IPS DF 4.7 (cell line): ENCODE results near the gene CHMP1B.
"Not testable (repeated sequence)": the region's sequence is repeated elsewhere in the genome, so short reads cannot be mapped to it uniquely, and the experiment has no call there.

ENCODE experiments used
- DNase-seq: peaks from one replicate; pipeline ENCODE4 v3.0.0-alpha.2; 2013; ENCODE audit warnings: low spot score; ENCODE audit errors: extremely low read depth

CHMP1B gene

DNA sequence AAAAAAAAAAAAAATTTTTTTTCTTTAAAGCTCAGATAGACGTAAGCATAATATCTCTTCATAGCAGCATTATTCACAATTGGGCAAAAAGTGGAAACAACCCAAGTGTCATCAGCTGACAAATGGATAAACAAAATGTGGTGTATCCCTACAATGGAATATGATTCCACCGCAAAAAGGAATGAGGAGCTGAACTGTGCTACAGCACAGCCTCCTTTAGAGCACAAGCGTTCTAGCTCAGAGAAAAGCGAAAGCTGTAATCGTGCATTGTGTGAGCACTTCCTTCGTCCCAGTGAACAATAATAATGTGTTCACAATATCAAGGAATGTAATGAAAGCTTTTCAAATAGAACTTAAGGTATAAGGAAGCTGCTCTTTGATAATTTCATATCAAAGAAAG, 11.7 kb upstream of the CHMP1B start:
- DNase-seq = no peak

DNA sequence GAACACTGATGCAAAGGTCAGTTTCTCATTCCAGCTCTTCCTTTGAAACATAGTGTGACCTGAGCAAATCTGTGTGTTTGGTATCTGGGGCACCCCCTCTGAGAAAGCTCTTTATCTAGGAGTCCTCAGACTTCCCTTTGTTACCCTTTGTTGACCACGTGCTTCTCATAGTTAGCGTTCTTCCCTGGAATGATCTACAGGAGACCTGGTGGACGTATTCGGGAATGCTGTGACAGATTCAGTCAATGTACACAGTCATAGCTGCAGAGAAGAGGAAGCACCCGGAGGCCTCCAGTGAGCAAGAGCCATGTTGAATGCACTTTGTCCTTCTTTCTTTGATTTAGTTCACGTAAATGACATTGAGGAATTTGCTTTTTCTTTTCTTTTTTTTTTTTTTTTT, 10.7 kb upstream of the CHMP1B start:
- no peak for DNase-seq

DNA sequence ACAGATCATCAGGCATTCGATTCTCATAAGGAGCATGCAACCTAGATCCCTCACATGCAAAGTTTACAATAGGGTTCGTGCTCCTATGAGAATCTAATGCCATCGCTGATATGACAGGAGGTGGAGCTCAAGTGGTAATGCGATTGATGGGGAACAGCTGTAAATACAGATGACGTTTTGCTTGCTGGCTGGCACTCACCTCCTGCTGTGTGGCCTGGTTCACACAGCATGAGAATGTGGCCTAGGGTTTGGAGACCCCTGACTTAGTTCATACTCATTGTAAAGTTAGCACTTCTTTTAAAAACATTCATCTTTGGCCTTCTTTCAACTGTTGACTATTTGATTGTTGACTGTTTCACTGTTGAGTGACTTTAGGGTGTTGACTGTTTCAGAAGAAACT, 8.7 kb upstream of the CHMP1B start:
- no peak for DNase-seq

DNA sequence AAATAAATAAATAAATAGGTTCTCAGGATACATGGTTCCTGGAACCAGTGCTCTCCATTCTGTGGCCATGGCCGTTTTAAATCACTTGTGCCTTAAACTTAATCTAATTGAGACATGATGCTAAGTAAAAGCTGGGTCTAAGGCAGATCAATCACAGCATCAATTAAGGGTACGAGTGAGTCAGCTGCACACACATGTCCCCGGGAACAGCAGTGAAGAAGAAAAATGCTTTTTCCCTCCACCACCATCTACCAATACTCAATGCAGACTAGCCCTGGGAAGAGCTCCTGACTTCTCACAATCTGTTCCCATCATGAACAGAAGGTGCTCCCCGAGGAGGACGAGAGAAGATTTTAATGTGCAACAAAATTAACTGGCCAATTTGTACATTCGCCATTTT, 6.8 kb upstream of the CHMP1B start:
- DNase-seq = no peak

GRCh38 chr18:11845654-11846053, 5.6 kb upstream of the CHMP1B start:
- no peak for DNase-seq

DNA sequence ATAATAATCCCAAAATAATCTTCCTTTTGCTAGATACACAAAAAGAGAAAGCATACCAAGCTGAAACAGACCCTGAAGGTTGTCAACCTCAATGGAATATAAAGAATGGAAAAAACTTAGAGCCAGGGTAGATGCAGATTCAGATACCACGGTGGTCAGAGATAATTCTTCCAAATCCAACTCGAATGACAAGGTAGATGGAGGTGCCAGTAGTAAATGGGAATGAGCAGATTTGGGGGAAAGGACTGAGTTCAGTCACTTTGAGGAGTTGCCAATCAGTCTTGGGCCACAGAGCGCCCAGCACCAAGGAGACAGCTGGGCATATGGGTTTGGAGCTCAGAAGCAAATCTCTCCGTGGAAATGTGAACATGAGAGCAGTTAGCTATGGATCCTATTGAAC, 3.4 kb upstream of the CHMP1B start:
- DNase-seq = no peak

GRCh38 chr18:11849279-11849678, 1.9 kb upstream of the CHMP1B start:
- no peak for DNase-seq

DNA sequence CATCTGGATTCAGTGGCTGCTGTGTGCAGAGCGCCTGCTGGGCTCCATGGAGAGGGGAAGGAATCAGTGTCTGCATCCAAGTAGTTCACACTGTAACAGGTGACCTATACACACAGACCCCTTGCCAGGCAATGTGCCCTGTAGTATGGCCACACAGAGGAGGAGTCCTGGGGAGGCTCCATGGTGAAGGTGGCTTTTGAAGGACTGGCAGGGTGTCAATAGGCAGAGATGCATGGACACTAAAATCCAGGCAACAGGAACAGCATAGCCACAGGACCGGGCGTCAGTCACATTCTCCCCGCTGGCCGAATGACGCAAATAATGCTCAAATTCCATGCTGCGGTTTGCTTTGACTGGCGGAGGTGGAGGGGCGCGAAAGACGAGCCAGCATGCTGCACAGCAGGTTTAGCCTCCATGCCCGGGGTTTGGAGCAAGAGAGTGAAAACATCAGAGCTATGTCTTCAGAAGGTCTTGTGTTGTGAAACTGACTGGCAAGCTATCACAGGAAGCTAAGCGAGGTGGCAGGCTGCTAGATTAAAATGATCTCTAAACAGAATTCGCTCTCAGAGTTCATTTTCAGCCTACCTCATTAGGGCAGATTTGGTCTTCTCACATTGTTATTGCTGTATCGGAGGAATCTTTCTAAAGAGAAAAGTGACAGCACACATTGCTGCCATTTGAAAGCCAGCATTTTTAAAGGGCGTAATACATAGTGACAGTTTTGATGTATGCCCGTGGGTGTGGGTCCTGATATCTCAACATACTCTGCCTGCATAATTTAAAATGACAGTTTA, 1.2 kb upstream of the CHMP1B start:
- DNase-seq = no peak

- no peak for DNase-seq
Observed at GRCh38 chr18:11850821-11851145, 430 bp upstream of the CHMP1B start.

DNA sequence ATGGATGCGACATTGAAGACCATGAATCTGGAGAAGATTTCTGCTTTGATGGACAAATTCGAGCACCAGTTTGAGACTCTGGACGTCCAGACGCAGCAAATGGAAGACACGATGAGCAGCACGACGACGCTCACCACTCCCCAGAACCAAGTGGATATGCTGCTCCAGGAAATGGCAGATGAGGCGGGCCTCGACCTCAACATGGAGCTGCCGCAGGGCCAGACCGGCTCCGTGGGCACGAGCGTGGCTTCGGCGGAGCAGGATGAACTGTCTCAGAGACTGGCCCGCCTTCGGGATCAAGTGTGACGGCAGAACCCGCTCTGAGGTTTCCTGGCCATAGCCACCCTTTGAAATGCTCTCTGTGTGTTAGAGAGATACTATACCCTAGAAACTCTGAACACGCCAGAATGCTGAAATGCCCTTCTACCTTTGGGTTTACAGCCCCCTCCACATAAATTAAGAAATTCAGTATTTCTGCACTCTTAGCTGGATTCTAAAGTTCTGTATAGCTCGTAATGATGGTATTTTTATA, 659 bp downstream of the CHMP1B start:
- no peak for DNase-seq

GRCh38 chr18:11854554-11854953, 3.3 kb downstream of the CHMP1B start:
- DNase-seq = not testable (repeated sequence)

GRCh38 chr18:11857177-11857887, 6.1 kb downstream of the CHMP1B start:
- no peak for DNase-seq

- no peak for DNase-seq
Observed at GRCh38 chr18:11859282-11859830, 8.1 kb downstream of the CHMP1B start.

DNA sequence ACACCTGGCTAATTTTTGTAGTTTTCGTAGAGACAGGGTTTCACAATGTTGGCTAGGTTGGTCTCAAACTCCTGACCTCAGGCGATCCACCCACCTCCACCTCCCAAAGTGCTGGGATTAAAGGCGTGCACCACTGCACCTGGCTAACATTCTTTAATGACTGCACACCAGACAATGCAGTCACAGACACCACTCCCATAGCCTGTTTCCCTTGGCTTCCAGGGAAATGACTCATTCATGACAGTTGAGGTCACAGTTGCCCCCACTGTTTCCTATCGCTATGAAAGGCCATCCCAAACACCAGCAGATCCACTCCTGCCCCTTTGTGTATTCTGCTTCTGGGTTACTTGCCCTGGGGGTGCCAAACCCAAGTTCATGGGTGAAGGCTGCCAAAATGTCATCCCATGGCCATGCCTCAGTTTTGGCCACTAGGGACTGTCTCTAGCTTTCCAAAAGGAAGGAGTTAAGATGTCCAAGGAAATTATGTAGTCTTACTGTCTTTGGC, 8.7 kb downstream of the CHMP1B start:
- DNase-seq = no peak

GRCh38 chr18:11860594-11861450, 9.6 kb downstream of the CHMP1B start:
- DNase-seq = no peak

GRCh38 chr18:11861583-11862288, 10.5 kb downstream of the CHMP1B start:
- no peak for DNase-seq

- no peak for DNase-seq
Observed at GRCh38 chr18:11862468-11863137, 11.4 kb downstream of the CHMP1B start.

DNA sequence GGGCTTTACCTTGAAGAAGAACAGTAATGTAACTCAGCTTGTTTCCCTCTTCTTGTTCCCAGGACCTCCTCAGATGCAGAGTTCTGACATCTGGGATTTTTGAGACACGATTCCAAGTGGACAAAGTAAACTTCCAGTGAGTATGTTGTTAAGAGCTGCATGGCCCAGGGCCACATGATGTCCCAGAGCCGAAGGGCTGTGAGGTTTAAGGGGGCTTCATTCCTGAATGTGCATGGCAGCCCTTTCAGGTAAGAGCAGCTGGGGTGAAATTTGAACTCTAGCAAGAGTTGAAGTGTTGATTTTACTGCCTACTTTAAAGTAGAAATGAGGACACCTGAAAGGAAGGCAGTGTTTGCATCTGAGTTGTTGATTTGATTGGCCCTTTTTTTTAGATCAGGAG, 13.3 kb downstream of the CHMP1B start:
- no peak for DNase-seq

DNA sequence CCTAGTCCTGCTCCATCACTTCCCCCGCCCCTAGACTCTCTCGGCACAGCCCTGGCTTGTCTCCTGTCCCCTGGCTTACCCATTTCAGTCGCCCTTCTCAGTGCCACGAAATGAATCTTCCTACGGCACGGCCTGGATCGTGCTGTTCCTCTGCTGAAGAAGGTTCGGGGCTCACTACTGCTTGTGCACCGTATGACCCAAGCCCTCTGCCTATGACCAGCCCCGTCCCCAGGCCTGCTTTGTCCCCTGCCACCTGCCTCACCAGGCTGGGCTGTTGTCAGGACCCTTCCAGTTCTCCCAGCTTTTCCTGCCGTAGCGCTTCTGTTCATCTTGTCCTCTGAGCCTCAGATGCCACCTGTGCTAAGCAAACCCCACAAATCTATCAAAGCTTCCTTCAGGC, 13.9 kb downstream of the CHMP1B start:
- no peak for DNase-seq

- no peak for DNase-seq
Observed at GRCh38 chr18:11866329-11866728, 15.1 kb downstream of the CHMP1B start.
